Measurements from ENCODE around the gene SLC25A47. TPM values are rescaled to one million over a fixed set of nuclear protein-coding genes. Genes with fewer than 3 reads are reported as not detected.

The SLC25A47 gene
- total RNA-seq, 1 donor, result not detected

- no peak for DNase-seq (ENCODE audit: low read depth)
- TF ChIP-seq CTCF (IDR thresholded peaks at IDR 0.05; ENCODE audit: insufficient read depth, low read length), result no peak
- no peak overlapping the region for H3K4me3 ChIP-seq (ENCODE audit: low read depth, low read length)
Observed at GRCh38 chr14:100298551-100299237, 24.4 kb upstream of the SLC25A47 start.

- no peak for TF ChIP-seq CTCF (IDR thresholded peaks at IDR 0.05; ENCODE audit: insufficient read depth, low read length)
- no peak overlapping the region for H3K4me3 ChIP-seq (ENCODE audit: low read depth, low read length)
- DNase-seq (ENCODE audit: low read depth), result no peak
Observed at GRCh38 chr14:100299238-100299560, 23.9 kb upstream of the SLC25A47 start.

- DNase-seq (ENCODE audit: low read depth), result peak; percentile 61
- no peak overlapping the region for H3K4me3 ChIP-seq (ENCODE audit: low read depth, low read length)
- TF ChIP-seq CTCF (IDR thresholded peaks at IDR 0.05; ENCODE audit: insufficient read depth, low read length), result no peak
Observed at GRCh38 chr14:100302616-100303015, 20.5 kb upstream of the SLC25A47 start.

DNA sequence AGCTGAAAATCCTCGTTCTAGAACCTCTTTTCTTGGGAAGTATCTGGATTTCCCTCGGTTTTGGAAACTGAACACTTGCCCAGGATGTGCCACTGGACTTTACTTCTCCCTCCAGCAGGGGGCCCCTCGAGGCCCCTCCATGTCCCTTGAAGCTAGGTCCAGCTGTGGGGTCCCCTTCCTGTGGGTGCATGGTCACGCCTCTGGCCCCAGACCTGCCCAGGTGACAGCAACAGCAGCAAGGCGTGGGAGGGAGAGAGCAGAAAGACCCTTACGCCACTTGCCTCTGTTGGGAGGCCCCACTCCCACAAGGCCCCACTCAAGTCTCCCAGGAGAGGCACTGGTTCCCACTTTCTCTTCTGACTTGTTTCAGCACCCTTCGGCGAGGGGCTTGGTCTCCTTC is 20.0 kb upstream of the SLC25A47 start:
- peak; percentile 65 for TF ChIP-seq CTCF (IDR thresholded peaks at IDR 0.05; ENCODE audit: insufficient read depth, low read length)
- peak; percentile 15 for DNase-seq (ENCODE audit: low read depth)
- no peak overlapping the region for H3K4me3 ChIP-seq (ENCODE audit: low read depth, low read length)

DNA sequence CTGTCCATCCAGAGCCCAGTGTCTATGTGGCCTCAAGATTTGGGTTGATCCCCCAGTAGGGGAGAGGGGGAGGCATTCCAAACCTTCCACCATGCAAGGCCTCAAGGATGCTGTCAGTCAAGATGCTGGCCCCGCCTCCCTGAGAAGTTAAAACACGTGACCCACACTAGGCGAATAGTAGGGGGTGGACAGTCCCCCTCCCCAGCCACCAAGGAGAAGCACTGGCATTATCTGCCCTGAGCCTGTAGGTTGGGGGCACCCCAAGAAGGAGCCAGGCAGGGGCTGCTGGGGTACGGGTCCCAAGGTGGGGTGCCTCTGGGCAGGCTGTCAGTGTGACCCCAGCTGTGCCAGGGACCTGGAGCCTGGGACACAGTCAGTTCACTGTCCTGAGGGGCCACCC is 19.2 kb upstream of the SLC25A47 start:
- H3K4me3 ChIP-seq (ENCODE audit: low read depth, low read length), result no peak overlapping the region
- no peak for TF ChIP-seq CTCF (IDR thresholded peaks at IDR 0.05; ENCODE audit: insufficient read depth, low read length)
- no peak for DNase-seq (ENCODE audit: low read depth)

DNA sequence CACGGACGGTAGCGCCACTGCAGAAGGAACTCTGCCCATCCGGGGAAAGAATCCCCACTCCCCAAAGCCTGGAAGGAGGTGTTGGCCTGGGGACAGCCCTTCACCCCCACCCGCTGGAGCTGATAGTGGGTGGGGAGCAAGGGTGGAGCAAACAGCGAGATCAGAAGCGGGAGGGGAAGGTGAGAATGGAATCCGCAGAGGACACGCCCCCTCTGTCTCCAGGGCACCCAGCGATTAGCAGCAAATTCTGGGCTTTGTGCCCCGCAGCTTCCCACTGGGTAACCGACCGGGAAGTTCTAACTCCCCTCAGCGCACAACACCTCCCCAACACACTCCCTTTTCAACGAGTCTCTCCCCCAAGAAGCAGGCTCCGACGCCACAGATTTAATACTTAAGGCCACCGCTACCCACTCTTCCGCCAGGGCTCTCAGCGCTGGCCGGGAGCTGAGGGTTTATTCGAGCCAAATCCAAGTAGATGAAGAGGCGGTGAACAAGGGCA is 18.3 kb upstream of the SLC25A47 start:
- no peak for TF ChIP-seq CTCF (IDR thresholded peaks at IDR 0.05; ENCODE audit: insufficient read depth, low read length)
- peak overlapping the region; percentile 74 for H3K4me3 ChIP-seq (ENCODE audit: low read depth, low read length)
- peak; percentile 58 for DNase-seq (ENCODE audit: low read depth)
